IPS DF 19.7 (cell line): ENCODE results near the gene KLK3.

Experiments
- DNase-seq: peaks from one replicate; pipeline ENCODE4 v3.0.0-alpha.2; 2013; ENCODE audit warnings: low read depth, low spot score

The KLK3 gene

GRCh38 chr19:50831026-50831396 is 23.7 kb upstream of the KLK3 start:
- no peak for DNase-seq

DNA sequence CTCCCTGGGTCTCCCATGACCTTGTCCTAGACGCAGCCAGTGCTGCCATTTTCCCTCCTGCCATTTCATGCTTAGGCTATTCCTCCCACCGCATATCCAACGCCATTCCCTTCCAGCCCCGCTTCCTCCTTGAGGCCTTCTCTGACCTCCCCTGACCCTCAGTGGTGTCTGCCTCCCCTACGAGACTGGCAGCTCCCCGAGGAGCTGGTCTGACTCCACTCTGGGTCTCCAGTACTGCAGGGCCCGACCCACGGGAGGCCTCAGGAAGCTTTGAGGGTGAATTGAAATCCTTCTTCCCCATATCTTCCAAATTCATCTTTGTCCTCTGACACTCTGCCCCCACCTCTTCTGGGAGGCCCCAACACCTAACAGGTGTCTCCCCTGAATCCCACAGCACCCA is 22.0 kb upstream of the KLK3 start:
- DNase-seq: no peak

DNA sequence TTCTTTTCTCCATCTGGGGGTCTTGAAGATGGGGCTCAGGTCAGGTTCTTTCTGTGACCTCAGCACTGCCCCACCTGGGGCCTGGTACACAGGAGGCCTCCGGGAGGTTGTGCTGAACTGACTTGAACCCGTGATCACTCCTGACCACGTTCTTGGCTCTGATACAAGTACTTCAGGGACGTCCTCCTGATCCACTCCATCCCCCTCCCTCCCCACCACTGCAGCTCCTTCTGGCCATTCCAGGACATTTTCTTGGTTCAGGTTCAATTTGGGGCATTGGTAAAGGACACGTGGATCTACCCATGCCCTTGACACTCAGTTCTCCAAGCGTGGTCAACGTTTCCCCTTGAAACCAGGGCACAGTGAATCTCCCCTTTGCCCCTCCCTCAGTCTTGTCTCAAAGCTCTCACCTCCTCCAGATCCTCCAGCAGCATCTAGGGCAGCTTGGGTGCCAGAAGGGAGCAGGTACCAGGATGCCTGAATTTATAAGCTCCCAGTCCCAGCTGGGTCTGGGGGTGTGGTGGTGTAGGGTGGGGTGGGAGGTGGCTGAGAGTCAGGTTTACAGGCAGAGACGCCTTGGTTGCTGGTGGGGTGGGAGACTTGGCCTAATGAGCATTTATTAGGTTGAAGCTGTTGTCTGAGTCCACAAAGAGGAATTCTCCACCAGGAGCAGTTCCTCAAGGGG is 21.5 kb upstream of the KLK3 start, which contains the start of gene KLK15:
Gene KLK15, minus strand, starts transcription at position 458 of the 685 bp plus-strand sequence. CDS start 2,082 bp downstream, outside the sequence.
- no peak for DNase-seq

DNA sequence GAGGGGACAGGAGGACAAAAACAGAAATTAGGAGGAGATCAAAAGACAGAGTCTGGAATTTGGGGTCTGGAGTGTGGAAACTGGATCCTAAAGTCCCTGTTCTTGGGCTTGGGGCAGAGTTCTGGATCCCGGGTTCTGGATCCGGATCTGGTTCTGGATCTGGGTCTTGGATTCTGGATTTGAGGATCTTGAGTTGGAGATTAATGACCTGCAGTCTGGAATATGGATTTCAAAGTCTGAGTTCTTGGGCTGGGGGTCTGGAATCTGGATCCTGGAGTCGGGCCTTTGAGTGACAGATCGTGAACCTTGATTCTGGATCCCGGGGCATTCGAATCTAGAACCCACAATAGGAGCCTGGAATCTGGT is 20.9 kb upstream of the KLK3 start:
- no peak for DNase-seq

- DNase-seq: no peak
Observed at GRCh38 chr19:50835103-50835784, 19.5 kb upstream of the KLK3 start.

- DNase-seq: no peak
Observed at GRCh38 chr19:50835785-50836542, 18.8 kb upstream of the KLK3 start.

GRCh38 chr19:50836543-50837195 is 18.0 kb upstream of the KLK3 start:
- DNase-seq: no peak

DNA sequence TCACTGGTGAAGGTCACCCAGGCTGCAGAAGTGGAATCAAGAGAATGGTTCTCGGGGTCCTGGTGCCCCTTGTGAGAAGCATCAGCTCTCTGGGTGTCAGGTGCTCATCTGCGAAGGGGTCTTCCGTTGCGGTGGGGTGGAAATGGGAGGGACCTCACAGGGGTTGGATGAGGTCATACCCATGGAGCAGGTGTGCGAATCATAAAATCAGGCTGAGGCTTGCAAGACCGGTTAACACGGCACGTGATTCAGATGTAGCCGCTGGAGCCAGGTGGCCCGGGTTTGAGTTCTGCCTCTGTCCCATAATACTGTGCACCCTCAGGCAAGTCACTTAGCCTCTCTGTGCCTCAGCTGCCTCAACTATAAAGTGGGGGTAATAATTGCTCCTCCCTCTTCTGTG is 17.4 kb upstream of the KLK3 start:
- no peak for DNase-seq

GRCh38 chr19:50838239-50838638 is 16.5 kb upstream of the KLK3 start:
- DNase-seq: no peak

GRCh38 chr19:50839712-50840655 is 14.7 kb upstream of the KLK3 start:
- no peak for DNase-seq

DNA sequence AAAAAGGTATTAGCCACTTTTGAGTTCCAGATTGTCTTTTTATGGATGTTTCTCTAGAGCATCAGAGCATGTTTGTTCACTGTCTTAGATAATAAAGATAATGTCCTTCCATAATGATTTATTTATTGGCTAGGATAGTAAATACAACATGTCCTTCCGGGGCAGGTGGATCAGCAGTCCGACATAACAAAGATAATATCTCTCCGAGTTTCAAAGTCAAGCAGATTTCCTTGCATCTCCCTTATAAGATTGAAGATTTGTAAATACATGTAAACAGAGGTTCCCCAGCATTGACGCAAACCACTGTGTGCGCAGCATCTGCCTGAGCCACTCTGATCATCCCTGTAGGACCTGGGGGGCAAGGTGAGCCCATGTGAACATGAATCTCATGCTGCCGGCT is 12.6 kb upstream of the KLK3 start:
- no peak for DNase-seq

DNA sequence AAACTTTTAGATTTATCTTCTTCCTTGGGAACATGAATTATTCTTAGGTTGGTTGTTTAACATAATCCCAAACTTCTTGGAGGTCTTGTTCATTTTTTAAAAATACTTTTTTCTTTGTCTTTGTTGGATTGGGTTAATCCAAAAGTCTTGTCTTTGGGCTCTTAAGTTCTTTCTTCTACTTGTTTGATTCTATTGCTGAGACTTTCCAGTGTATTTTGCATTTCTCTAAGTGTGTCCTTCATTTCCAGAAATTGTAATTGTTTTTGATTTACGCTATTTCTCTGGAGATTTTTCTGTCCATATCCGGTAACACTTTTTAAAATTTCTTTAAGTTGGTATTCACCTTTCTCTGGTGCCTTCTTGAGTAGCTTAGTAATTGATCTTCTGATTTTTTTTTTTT is 11.5 kb upstream of the KLK3 start:
- DNase-seq: no peak

DNA sequence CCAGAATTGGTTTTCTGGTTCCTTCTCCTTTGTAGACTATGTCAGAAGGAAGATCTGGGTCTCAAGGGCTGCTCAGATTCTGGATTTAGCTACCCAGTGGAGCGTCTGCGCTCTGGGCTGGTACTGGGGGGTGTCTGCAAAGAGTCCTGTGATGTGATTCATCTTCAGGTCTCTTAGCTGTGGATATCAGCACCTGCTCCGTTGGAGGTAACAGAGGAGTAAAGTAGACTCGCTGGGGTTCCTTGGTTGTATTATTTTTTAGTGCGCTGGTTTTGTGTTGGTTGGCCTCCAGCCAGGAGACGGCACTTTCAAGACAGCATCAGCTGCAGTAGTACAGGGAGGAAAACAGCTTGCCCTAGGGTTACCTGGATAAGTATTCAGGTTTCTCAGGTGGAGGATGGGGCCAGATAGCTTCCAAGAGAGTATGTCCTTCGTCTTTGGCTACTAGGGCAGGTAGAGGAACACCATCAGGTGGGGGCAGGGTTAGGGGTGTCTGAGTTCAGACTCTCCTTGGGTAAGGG is 11.0 kb upstream of the KLK3 start:
- DNase-seq: no peak

GRCh38 chr19:50844296-50844935 is 10.3 kb upstream of the KLK3 start:
- DNase-seq: no peak

DNA sequence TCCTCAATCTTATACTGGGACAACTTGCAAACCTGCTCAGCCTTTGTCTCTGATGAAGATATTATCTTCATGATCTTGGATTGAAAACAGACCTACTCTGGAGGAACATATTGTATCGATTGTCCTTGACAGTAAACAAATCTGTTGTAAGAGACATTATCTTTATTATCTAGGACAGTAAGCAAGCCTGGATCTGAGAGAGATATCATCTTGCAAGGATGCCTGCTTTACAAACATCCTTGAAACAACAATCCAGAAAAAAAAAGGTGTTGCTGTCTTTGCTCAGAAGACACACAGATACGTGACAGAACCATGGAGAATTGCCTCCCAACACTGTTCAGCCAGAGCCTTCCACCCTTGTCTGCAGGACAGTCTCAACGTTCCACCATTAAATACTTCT is 4.0 kb upstream of the KLK3 start:
- no peak for DNase-seq

DNA sequence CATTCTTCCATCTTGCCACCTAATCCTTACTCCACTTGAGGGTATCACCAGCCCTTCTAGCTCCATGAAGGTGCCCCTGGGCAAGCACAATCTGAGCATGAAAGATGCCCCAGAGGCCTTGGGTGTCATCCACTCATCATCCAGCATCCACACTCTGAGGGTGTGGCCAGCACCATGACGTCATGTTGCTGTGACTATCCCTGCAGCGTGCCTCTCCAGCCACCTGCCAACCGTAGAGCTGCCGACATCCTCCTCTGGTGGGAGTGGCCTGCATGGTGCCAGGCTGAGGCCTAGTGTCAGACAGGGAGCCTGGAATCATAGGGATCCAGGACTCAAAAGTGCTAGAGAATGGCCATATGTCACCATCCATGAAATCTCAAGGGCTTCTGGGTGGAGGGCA is 3.1 kb upstream of the KLK3 start:
- DNase-seq: no peak

- no peak for DNase-seq
Observed at GRCh38 chr19:50857366-50857765, 2.7 kb downstream of the KLK3 start.

DNA sequence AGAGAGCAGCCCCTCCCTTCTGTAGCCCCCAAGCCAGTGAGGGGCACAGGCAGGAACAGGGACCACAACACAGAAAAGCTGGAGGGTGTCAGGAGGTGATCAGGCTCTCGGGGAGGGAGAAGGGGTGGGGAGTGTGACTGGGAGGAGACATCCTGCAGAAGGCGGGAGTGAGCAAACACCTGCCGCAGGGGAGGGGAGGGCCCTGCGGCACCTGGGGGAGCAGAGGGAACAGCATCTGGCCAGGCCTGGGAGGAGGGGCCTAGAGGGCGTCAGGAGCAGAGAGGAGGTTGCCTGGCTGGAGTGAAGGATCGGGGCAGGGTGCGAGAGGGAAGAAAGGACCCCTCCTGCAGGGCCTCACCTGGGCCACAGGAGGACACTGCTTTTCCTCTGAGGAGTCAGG is 4.2 kb downstream of the KLK3 start:
- DNase-seq: no peak

DNA sequence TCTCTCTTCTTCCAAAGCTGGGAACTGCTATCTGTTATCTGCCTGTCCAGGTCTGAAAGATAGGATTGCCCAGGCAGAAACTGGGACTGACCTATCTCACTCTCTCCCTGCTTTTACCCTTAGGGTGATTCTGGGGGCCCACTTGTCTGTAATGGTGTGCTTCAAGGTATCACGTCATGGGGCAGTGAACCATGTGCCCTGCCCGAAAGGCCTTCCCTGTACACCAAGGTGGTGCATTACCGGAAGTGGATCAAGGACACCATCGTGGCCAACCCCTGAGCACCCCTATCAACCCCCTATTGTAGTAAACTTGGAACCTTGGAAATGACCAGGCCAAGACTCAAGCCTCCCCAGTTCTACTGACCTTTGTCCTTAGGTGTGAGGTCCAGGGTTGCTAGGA is 5.1 kb downstream of the KLK3 start:
- DNase-seq: no peak

DNA sequence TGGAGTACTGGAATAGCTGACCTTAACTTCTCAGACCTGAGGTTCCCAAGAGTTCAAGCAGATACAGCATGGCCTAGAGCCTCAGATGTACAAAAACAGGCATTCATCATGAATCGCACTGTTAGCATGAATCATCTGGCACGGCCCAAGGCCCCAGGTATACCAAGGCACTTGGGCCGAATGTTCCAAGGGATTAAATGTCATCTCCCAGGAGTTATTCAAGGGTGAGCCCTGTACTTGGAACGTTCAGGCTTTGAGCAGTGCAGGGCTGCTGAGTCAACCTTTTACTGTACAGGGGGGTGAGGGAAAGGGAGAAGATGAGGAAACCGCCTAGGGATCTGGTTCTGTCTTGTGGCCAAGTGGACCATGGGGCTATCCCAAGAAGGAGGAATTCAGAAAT is 6.3 kb downstream of the KLK3 start:
- DNase-seq: no peak
